GM21717 (cell line): ENCODE data around the gene SERINC5.

Source experiments
- ATAC-seq: cut with Tn5 transposase; IDR thresholded peaks from one replicate; pipeline ENCODE4 v1.9.1; 2021; ENCODE audit warnings: mild to moderate bottlenecking, moderate library complexity; ENCODE audit not compliant: unreplicated experiment

SERINC5 gene

DNA sequence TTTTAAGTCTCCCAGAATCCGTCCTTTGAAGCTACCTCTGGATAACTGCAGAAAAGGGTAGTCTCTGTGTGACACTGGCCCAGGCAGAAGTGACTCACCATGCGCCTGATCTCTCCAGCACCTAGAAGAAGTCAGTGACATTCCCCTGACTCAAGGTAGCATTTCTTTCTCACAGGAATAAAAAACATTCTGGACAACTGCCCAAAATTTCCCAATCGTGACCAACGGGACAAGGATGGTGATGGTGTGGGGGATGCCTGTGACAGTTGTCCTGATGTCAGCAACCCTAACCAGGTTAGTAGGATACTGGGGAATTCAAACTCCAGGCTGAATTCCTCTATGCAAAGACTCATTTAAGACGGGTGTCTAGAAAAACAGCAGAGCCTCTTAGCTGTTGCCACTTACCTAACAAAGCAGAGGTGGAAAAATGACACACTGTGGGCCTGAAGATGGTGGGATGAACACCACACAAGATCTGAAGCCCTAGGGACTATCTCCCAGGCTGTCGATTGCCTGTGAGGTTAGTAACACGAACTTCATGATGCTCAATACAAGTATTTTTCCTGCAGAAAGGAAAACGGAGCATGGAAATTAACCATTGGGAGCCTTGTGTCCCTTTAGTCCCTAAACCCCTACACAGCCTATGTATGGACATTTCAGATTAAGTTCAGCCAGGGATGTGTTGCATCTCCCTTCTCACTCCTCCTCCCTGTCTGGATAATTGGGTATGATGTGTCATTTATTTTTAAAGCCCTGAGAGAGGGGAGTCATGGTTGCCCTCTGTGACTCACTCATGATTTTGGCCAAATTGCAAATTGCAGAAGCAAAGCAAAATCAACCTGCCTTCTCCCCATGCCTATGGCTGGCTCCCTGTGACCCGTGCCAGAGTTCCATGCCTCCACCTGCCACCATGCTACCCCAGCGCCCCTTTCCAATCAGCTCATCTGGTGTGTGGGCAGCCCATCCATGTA is 183.5 kb downstream of the SERINC5 start:
- ATAC-seq: no peak

DNA sequence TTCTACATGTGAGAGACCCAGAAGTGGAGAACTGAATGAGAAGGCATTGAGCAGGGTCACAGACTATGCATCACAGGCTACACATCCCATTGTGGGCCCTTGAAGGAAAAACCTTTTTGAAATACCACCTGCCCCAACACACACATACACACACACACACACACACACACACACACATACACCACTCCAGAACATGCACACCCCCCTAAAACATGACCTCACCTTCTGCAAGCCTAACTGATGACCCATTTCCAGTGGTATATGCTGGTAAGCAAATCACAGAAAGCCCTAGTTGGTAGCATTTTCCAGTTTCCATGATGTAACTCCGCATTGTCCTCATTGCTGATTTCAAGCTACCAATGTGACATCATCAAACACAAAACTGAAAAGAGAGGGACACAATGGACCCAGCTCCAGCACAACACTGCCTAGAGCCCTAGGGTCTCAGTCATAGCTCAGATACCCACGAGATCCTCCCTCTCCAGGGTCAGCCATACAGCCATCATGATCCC is 184.3 kb downstream of the SERINC5 start:
- no peak for ATAC-seq

DNA sequence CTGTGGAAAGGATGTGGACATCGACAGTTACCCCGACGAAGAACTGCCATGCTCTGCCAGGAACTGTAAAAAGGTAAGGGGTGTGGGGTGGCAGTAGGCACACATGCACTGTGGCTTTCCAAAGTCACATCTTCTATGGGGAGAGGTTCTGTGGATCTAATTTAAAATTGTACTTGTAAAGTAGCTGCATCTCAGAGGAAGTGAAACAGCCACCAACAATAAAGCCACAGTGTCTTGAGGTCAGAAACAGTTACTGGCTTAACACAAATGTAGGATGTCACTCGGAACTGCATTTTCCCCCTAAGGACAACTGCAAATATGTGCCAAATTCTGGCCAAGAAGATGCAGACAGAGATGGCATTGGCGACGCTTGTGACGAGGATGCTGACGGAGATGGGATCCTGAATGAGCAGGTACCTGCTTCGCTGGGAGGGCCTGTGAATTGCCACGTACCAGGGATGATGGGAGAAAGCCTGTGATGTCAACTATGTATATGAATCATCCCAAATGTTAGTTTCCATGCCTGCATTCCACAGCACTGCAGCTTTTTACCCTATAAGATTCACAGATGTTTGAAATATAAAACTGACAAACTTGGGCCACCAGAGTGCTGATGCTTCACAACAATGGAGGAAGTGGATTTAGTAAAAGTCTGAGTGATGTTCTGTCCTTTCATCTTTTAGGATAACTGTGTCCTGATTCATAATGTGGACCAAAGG is 185.4 kb downstream of the SERINC5 start:
- ATAC-seq: no peak

- ATAC-seq: no peak
Measured at GRCh38 chr5:80069918-80070318, 185.9 kb downstream of the SERINC5 start.

GRCh38 chr5:80069251-80069800 is 186.5 kb downstream of the SERINC5 start:
- ATAC-seq: no peak

DNA sequence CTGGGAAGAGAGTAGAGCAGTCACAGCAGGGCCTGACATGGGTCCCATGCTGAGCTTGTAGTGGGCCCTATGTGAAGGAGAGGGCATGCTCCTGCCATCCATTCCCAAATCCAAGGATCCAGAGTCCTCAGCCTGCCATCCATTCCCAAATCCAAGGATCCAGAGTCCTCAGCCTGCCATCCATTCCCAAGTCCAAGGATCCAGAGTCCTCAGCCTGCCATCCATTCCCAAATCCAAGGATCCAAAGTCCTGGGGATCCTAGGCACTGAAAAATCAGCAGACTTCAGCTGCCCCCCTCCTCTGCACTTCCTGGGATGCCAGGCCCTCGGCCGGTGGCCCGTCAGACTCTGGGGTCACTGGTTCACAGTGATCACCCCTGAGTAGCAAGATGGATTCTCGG is 187.1 kb downstream of the SERINC5 start:
- no peak for ATAC-seq

GRCh38 chr5:80068246-80068636 is 187.6 kb downstream of the SERINC5 start:
- ATAC-seq: no peak

GRCh38 chr5:80067531-80068245 is 188.2 kb downstream of the SERINC5 start:
- ATAC-seq: no peak

- ATAC-seq: no peak
Measured at GRCh38 chr5:80067016-80067415, 188.8 kb downstream of the SERINC5 start.

DNA sequence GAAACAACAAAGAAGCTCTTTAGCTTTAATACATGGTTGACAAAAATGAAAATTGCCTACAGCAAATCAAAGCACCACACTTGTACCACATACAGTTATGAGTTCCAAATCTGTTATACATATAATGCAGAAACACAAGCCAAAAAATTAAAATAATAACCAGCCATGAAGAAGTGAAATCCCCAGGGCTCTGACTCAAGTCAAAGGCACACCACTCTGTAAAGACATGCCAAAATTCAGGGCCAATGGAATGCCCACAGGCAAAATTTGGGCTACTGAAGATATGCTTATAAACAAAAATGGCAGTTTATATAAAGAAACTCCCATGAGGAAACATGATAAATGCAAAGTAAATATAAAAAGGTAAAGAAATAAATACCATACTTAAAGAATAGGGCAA is 191.7 kb downstream of the SERINC5 start:
- no peak for ATAC-seq
